Stimulated activated CD4-positive, alpha-beta T cell treated with anti-CD3 and anti-CD28 coated beads, TNF-alpha, amount 100 ng/mL, for 24 hours (primary cell): ENCODE results near the gene FGF22.

Source experiments
- DNase-seq, 3 experiments: peaks; one replicate each; pipeline ENCODE4 v3.0.0-alpha.2; 2020; ENCODE audit warnings: low read depth in 3 of 3

Gene FGF22

GRCh38 chr19:643736-644135 is 4.1 kb downstream of the FGF22 start:
- no peak for DNase-seq

DNA sequence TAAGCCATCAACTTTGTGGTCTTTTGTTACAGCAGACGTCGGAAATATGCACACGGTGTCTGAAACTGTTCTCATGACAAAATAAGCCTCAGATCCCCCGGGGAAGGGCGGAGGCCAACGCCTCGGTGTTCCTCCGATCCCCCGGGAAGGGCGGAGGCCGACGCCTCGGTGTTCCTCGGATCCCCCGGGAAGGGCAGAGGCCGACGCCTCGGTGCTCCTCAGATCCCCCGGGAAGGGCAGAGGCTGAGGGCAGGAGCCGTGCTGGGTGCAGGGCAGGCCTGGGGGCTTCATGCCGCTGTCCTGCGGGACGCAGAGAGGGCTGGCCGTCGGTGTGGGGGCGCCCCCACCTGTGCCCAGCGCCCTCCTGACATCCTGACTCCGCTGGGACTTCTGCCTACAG is 4.7 kb downstream of the FGF22 start:
- DNase-seq, result no peak

DNA sequence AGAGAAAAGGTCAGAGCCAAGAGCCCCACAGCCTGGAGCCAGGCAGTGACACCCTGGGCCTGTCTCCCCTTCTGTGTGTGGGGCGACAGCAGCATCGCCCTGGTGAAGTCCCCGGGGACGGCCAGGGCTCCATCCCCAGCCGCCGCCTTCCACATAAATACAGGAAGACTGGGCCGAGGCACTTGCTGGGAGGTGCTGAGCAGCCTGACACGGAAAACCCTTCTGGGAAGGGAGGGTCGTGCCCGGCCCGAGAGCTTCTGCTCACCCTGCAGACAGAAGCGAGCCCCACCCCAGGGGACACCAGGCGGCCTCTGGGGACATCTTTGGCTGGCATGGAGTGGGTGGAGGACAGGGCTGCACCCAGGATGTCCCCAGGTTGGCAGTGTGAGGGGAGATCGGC is 5.1 kb downstream of the FGF22 start:
- no peak for DNase-seq

GRCh38 chr19:645912-646778 is 6.5 kb downstream of the FGF22 start:
- DNase-seq, result no peak

- DNase-seq, result no peak
Measured at GRCh38 chr19:646779-647565, 7.3 kb downstream of the FGF22 start.

DNA sequence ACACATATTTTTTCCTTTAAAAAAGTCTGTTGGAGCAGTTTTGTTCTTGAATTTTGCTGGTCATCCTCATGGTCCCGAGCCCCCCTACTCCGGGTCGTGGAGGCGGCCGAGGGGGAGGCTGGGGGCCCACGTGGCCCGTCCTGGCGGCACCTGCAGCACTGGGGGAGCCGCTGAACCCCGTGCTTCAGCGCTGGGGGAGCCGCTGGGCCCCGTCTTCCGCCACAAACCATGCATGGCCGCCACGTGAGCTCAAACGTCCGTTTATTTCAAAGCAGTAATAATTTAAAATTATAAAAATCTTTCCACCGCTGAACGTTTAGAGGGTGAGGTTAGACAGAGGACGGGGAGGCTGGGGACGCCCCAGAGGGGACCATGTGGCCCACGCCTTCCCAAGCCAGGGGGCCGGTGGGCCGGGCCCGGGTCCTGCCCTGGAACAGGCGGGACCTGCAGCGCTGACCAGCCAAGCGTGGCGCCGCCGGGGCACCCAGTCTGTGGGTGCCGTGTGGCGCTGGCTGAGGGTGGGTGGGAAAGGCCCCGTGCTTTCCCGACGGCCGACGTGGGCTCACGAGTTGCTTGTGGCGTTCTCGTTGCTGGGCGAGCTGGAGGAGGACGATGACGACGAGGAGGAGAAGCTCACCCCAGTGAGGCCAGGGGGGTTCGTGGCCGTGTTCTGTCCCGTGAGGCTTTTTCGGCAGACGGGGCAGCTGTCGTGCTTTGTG is 8.0 kb downstream of the FGF22 start:
- DNase-seq, result no peak

GRCh38 chr19:648305-648704 is 8.6 kb downstream of the FGF22 start:
- no peak for DNase-seq

DNA sequence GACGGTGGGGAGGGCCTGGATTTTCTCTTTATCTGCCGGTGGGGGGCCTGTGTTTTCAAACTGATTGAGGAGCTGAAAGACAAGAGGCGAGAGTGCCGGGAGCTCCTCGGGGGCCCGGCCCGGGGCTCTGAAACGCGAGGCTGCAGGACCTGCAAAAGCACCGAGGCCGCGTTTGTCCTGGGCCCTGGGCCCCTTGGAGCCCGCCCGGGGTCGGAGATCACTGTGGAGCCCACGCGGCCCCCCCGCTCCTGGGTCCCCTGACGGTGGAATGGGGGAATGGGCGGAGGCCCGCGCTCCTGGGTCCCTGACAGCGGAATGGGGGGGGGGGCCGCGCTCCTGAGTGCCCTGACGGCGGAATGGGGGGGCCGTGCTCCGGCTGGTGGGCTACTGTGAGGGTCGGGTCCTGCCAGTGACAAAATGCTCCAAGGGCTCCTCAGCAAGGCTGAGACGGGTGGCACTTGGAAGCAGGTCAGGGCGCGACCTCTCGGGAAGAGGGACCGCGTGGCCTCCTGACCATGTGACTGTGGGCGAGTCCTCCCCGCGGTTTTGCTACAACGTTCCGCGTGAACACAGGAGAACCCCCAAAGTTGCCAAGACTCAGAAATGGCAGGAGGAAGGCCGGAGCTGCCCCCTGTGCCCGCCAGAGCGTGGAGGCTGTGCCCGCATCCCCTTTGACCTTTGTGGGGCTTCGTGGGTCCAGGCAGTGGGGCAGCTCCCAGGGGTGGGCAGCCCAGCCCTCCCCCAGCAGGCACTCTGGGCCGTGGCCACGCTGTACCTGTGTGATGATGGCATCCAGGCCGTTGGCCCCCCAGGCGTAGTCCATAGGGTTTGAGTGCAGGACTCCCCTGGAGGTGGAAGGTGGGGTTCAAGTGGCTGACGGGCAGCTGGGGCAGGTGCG is 9.5 kb downstream of the FGF22 start:
- DNase-seq, result no peak

GRCh38 chr19:650121-650520 is 10.4 kb downstream of the FGF22 start:
- DNase-seq, result no peak

DNA sequence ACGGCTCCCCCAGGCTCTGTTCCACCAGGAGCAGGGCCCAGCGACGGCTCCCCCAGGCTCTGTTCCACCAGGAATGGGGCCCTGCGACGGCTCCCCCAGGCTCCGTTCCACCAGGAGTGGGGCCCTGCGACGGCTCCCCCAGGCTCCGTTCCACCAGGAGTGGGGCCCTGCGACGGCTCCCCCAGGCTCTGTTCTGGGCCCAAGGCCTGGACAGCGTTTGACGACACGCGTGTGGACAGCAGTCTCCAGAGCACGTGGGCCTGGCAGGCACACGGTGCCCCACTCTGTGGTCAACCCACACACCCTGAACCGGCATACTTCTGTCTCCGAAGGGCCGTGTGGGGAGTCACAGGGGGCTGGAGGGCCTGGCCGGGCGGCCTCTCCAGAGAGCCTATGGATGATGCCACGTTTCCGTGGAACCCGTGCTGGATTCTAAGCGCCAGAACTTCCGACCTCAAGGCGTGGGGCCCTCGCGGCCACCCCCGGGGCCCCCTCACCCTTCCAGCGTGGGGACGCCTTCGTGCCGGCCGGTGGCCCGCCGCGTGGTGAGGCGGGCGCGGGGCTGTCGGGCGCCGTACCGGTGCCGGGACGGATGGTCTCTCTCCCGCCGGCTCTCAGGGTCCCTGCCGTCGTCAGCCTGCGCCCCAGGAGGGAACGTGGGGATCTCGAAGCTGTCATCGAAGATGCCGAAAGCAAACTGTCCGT is 11.6 kb downstream of the FGF22 start:
- no peak for DNase-seq

- DNase-seq, result no peak
Measured at GRCh38 chr19:651991-652390, 12.3 kb downstream of the FGF22 start.

DNA sequence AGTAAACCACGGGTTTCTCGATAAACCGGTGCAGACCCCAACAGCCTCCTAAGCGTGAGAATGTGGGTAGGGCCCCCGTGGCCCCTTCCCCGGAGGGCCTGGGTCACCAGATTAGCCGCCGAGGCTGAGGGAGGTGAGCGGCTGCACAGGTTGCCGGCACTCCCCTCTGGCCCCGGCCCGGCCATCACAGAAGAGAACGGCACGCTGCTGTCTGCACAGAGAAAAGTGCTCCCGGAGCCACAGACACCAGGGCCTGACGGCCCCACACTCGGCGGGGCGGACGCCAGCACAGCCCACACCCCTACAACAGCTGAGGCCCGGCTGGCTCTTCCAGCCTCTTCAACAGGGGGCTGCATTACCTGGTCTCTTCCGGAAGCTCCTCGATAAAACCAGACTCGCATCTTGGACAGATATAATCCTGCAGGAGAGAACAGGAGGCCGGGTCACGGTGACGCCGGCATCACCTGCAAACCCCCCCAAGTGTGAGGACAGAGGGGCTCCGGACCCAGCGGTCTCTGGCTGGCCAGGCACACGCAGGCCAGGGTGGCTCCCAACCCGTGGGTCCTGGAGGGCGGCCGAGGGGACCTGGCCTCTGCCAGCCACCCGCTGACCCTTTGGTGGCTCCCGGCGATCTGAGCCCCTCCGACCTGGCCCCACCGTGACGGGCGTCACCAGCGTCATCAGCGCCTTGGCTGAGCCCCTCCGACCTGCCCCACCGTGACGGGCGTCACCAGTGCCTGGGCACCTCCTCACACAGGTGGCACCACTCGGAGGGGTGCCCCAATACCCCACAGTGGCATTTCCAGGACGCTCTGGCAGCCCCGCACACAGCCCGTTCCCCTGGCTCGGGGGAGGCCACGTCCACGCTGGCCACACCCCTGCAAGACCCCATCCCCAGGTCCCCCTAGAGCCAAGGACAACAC is 13.0 kb downstream of the FGF22 start:
- no peak for DNase-seq

DNA sequence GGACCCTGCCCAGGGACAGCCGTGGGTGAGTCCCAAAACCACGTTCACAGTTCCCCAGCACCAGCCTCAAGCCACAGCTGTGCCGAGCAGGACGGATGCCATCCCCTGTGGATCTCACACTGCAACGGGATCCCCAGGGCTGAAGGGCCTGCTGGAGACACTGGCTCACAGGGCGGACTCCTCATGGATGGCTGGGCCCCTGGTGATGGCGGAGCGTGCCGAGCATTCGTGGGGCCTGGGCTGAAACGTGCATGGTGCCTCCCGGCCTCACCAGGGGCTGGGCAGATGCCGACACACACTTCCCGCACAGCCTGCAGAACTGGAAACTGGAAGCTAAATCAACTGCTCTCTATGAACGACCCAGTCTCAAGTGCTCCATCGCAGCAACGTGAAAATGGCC is 13.7 kb downstream of the FGF22 start:
- no peak for DNase-seq

DNA sequence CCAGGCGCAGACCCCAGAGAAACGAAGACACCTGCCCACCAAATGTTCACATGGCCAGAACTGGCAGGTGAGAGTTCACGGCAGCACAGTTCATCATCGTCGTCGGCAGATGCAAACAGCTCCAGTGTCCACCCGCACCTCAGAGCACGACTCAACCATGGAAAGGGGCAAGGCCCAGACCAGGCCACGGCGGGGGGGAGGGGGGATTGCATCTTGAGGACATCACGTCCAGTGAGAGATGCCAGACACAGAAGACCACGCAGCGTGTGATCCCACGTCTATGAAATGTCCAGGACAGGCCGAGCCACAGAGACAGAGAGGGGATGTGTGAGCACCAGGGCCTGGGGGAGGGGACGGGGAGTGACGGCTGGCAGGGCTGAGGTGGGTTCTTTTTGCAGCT is 16.0 kb downstream of the FGF22 start:
- no peak for DNase-seq

- DNase-seq, result no peak
Measured at GRCh38 chr19:656751-657559, 17.3 kb downstream of the FGF22 start.

- no peak for DNase-seq
Measured at GRCh38 chr19:657611-658010, 17.9 kb downstream of the FGF22 start.

- no peak for DNase-seq
Measured at GRCh38 chr19:658059-658839, 18.6 kb downstream of the FGF22 start.
